ENCODE results near the gene ASAP3.

ASAP3 gene

GRCh38 chr1:23422241-23422877, 61.6 kb downstream of the ASAP3 start:
- DNase-seq: peak; percentile 42

- DNase-seq: no peak
Measured at GRCh38 chr1:23421753-23422240, 62.2 kb downstream of the ASAP3 start.

DNA sequence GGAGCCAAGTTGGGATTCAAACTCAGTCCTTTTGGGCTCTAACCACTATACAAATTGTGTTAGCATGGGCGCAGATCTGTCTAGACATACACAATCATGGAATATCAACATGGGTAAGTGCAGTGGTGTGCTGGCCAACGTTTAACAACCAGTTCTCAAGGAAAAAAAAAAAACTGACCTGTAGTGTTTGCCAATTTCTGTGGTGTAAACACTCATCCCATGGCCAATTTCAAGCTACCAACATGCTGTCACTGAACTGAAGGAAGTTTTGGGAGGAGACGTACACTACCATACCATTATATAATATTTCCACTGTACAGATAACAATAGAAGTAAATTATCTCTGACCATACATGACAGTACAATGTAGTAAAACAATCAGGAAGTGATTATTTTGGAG, 62.6 kb downstream of the ASAP3 start:
- no peak for DNase-seq

- no peak for DNase-seq
Measured at GRCh38 chr1:23420778-23421177, 63.2 kb downstream of the ASAP3 start.

DNA sequence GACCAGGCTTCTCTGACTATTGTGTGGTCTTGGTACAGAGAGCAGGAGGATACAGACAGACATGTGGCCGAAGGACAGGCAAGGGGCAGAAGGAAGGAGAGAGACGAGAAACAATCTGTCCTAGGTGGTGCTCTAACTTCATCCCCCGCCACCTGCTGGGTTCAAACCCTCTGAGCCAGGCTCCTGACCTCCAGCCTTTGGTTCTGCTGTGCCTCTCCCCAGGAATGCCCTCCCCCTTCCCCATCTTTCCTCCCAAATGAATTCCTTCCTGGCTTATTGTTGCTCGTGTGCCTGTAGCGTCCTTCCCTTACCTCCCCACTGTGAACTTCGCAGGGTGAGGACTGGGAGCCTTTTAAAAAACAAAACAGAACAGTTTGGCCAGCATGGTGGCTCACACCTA, 64.8 kb downstream of the ASAP3 start:
- no peak for DNase-seq

DNA sequence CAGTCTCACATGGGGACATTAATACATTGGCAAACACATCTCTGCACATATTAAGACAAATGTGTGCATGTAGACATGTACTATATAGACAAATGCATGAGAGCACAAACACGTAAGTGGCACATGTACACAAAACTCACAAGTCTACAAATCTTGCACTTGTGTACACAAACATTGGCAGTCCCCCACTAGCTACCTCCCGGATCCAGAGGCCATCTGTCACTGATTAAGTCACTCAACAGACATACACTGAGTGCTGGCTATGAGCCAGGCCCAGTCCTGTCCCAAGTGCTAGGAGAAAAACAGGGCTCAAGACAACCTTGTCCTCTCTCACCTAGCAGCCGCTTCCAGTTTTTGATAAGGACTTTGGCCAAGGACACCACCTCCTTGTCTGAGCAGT, 66.4 kb downstream of the ASAP3 start:
- no peak for DNase-seq

DNA sequence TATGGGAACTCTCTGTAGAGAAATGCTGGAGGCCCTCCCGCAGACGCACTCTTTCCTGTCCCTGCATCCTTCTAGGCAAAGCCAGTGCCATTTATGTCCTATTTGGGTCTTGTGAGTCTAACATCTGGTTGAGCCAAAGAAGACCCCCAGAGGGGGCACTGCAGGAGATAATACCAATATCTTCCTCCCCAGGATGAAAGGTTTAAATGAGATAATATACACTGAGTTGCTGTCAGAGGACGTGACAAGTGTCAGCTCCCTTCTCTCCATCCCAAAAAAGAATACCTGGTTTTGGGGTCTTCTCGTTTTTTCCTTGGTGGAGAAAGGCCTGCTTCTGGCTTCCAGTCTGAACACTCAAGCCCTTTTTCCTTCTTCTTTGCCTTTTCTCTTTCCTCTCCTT, 67.0 kb downstream of the ASAP3 start:
- no peak for DNase-seq

DNA sequence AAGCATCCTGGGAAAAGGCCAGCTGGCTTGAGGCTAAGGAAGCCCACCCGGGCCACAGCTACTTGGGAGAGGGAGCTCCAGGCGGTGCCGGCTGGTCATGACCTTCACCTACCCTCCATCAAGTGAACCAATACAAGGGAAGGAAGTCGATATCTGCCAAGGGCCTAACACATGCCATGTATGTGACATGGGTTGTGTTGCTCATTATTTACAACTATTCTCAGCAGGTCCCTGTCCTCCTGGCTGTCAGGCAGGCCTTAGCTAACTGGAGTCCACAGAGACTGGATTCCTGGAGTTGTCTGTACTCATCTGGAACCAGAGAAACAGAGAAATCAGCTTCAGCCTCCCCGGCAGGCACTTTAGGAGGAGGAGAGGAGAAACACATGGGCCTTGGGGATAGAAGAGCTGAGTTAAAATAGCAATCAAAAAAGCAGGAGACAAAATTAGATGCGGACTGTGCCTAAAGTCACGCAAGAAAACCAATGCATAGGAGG, 75.1 kb downstream of the ASAP3 start:
- no peak for DNase-seq

DNA sequence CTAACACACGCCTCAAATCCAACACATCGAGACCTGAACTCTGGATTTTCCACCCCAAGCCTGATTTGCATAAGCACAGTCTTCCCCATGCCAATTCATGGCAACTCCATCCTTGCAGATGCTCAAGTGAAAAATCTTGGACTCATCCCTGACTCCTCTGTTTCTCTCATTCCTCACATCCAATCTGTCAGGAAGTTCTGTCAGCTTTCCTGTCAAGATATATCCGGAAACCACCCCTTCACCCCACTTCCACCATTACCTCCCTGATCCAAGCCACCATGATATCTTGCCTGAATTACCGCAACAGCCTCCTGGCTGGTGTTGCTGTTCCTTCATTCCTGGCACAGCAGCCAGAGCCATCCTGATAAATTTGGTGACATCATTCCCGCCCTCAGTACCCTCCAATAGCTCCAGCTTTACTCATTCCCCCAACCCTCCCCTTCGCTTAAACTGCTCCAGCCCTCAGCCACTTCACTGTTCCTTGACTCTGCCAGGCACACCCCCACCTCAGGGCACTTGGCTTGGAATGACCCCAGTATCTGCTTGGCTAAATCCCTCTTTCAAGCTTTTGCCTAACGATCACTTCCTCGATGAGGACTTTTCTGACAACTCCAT, 76.9 kb downstream of the ASAP3 start:
- no peak for DNase-seq

- no peak for DNase-seq
Measured at GRCh38 chr1:23405946-23406345, 78.0 kb downstream of the ASAP3 start.

DNA sequence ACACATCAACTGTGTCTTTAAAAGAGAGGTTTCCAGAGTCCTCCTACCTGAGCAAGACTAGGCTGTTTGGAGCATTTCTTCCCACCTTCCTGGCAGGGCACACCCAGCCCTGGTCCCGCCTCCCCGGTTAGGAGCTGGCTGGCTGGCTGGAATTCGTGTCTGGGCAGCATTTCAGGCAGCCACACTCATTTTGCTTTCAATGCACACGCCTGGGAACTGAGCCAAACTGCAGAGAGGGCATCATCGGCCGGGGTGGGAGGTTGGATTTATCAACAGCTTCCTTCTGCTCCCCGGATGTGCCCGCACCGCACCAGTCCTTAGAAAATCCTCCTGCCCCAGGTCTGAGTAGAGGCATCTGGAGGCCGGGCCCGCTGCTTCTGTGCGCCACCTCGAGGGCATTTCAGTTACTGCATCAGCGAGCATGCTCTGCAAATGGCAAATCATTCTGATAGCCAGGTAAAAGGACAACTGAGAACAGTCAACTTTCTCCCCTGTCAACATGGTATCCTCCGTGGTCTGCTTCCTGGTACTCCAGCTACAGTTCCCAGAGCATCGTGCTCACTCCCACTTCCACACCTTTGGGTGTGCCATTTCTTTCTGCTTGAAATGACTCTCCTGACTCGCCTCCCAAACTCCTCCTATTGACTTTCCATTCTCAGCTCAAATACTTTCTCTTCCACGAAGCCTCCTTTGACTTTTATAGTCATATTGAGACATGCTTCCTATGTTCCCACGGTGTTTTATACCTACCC, 80.1 kb downstream of the ASAP3 start:
- peak; percentile 63 for DNase-seq

GRCh38 chr1:23403355-23403734, 80.6 kb downstream of the ASAP3 start:
- DNase-seq: no peak

DNA sequence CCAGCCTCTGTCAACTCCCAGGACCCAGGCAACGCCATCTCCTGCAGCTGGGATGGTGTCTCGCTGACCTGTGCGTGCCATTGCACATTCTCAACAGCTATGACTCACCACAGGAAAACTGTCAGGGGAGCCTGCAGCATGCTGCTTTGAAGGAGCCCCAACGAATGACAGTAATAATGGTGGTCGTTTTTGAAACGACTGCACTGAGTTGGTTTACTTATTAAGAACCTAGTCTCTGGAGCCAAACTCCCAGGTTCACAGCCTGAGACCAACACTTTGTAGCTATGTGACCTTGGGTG, 81.0 kb downstream of the ASAP3 start:
- no peak for DNase-seq

- no peak for DNase-seq
Measured at GRCh38 chr1:23402286-23403037, 81.5 kb downstream of the ASAP3 start.

DNA sequence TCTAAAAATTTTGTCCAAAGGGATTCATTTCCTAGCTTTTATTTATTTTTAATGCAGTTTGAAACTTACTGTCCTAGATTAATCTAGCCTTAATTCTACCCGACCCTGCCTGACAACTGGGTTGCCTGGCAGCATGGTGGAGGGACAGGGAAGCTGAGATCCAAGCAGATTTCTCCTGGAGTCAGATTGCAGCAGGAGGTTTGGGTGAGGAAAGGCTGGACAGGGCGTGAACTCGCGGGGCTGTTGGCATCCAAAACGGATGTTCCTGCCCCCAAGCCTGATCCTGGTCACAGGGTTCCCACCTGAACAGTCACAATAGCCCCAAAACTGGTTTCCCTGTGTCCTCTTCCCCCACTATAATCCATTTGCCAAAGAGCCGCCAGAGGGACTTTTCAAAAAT, 82.7 kb downstream of the ASAP3 start:
- DNase-seq: no peak

GRCh38 chr1:23400324-23401114, 83.5 kb downstream of the ASAP3 start:
- no peak for DNase-seq

- no peak for DNase-seq
Measured at GRCh38 chr1:23399229-23399628, 84.8 kb downstream of the ASAP3 start.

GRCh38 chr1:23397908-23398307, 86.1 kb downstream of the ASAP3 start:
- DNase-seq: no peak

- DNase-seq: no peak
Measured at GRCh38 chr1:23396380-23396779, 87.6 kb downstream of the ASAP3 start.

- no peak for DNase-seq
Measured at GRCh38 chr1:23395849-23396248, 88.1 kb downstream of the ASAP3 start.

DNA sequence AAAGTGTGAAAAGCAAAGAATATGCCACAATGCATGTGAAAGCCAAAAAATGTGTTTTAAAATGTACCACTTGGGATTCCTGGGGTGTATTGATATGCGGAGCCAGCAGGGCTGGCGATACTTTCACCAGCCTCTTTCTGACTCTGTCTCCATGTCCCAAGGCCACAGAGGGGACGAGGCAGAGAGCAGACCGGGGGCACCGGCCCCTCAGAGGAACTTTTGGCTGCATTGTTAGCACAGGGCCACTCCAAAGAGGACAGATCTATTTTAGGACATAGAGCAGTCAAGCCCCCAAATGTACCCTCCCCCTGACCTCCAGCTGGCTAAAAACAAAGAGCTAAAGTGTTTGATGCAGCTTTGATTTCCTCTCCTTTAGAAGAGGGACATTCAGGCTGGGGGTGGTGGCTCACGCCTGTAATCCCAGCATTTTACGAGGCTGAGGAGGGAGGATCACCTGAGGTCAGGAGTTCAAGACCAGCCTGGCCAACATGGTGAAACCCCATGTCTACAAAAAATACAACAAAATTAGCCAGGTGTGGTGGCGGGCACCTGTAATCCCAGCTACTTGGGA, 88.7 kb downstream of the ASAP3 start:
- DNase-seq: no peak

GRCh38 chr1:23394684-23395083, 89.3 kb downstream of the ASAP3 start:
- no peak for DNase-seq
